Type B pancreatic cell (in vitro differentiated cells): ENCODE data around the gene NDUFA6. TPM values are rescaled to one million over a fixed set of nuclear protein-coding genes. Genes with fewer than 3 reads are reported as not detected.
"Not testable (repeated sequence)": the region's sequence is repeated elsewhere in the genome, so short reads cannot be mapped to it uniquely, and the experiment has no call there.

ENCODE experiments used
- DNase-seq: peaks from one replicate; pipeline ENCODE4 v3.0.0; 2021; ENCODE audit warnings: mixed read lengths; ENCODE audit not compliant: unreplicated experiment; ENCODE audit errors: extremely low spot score
- H3K27ac Mint-ChIP-seq: 2 replicates; pipeline ENCODE4 v1.8.0; 2021; ENCODE audit warnings: mild to moderate bottlenecking, mixed read lengths
- H3K27me3 Mint-ChIP-seq: 2 replicates; pipeline ENCODE4 v1.8.0; 2021; ENCODE audit warnings: mixed read lengths
- H3K36me3 Mint-ChIP-seq: 2 replicates; pipeline ENCODE4 v1.8.0; 2021; ENCODE audit warnings: mixed read lengths
- H3K4me1 Mint-ChIP-seq: one replicate; pipeline ENCODE4 v1.8.0; 2021; ENCODE audit warnings: mixed read lengths; ENCODE audit not compliant: unreplicated experiment
- H3K4me3 Mint-ChIP-seq: 2 replicates; pipeline ENCODE4 v1.8.0; 2021; ENCODE audit warnings: mild to moderate bottlenecking, mixed read lengths
- H3K9me3 Mint-ChIP-seq: 2 replicates; pipeline ENCODE4 v1.8.0; 2021; ENCODE audit warnings: mixed read lengths
- CTCF ChIP-seq: fragments of 200-600 bp; sonication (generic); conservative IDR thresholded peaks from 2 replicates; pipeline ENCODE4 v1.5.0; 2021; ENCODE audit warnings: antibody characterized with exemption, mild to moderate bottlenecking
- total RNA-seq: library from RNA; stranded (reverse); gene quantifications from 2 replicates; pipeline ENCODE4 v1.2.1, GENCODE V29; 2021; ENCODE audit warnings: low replicate concordance

The NDUFA6 gene
- total RNA-seq, 1 donor from 2014 or later, result 93.9 TPM

GRCh38 chr22:42127606-42128005, 37.0 kb upstream of the NDUFA6 start:
- H3K4me1 Mint-ChIP-seq, result no peaks in the 10 kb centered on the region
- no peak for TF ChIP-seq CTCF
- H3K27me3 Mint-ChIP-seq, result no peaks in the 10 kb centered on the region
- no peak overlapping the region for H3K27ac Mint-ChIP-seq
- H3K4me3 Mint-ChIP-seq, result no peak overlapping the region
- H3K36me3 Mint-ChIP-seq, result no peaks in the 10 kb centered on the region
- DNase-seq, result no peak
- H3K9me3 Mint-ChIP-seq, result no peaks in the 10 kb centered on the region

- H3K4me3 Mint-ChIP-seq, H3K27ac Mint-ChIP-seq, H3K36me3 Mint-ChIP-seq: not testable (repeated sequence)
These were observed 33.0 kb upstream of the NDUFA6 start for GRCh38 chr22:42123529-42123928.

GRCh38 chr22:42120231-42121021, 29.9 kb upstream of the NDUFA6 start:
- not testable (repeated sequence) for H3K36me3 Mint-ChIP-seq, H3K4me3 Mint-ChIP-seq, H3K4me1 Mint-ChIP-seq, H3K9me3 Mint-ChIP-seq, DNase-seq, H3K27me3 Mint-ChIP-seq, H3K27ac Mint-ChIP-seq

More at GRCh38 chr22:42123529-42123928, 33.0 kb upstream of the NDUFA6 start:
- DNase-seq, H3K4me1 Mint-ChIP-seq, H3K27me3 Mint-ChIP-seq, H3K9me3 Mint-ChIP-seq: not testable (repeated sequence)

GRCh38 chr22:42116848-42117424, 26.4 kb upstream of the NDUFA6 start:
- peaks cover 5% of the 10 kb centered on the region for H3K4me1 Mint-ChIP-seq
- no peak for DNase-seq
- TF ChIP-seq CTCF, result peak; percentile 30

GRCh38 chr22:42115420-42115830, 24.9 kb upstream of the NDUFA6 start:
- H3K36me3 Mint-ChIP-seq, result peaks cover 14% of the 10 kb centered on the region
- not testable (repeated sequence) for H3K27me3 Mint-ChIP-seq
- peak overlapping the region; percentile 63 for H3K27ac Mint-ChIP-seq

More at GRCh38 chr22:42116848-42117424, 26.4 kb upstream of the NDUFA6 start:
- Mint-ChIP-seq H3K4me3 (no peak overlapping the region), H3K9me3 (peaks cover 4% of the 10 kb centered on the region), H3K27me3 (no peaks in the 10 kb centered on the region), H3K27ac (no peak overlapping the region), H3K36me3 (peaks cover 13% of the 10 kb centered on the region)

GRCh38 chr22:42114721-42115120, 24.1 kb upstream of the NDUFA6 start:
- no peak overlapping the region for H3K27ac Mint-ChIP-seq
- no peak overlapping the region for H3K4me3 Mint-ChIP-seq
- H3K9me3 Mint-ChIP-seq, result peaks cover 4% of the 10 kb centered on the region
- DNase-seq, result no peak
- no peaks in the 10 kb centered on the region for H3K27me3 Mint-ChIP-seq
- TF ChIP-seq CTCF, result peak; percentile 59
- H3K36me3 Mint-ChIP-seq, result peaks cover 17% of the 10 kb centered on the region
- peaks cover 1% of the 10 kb centered on the region for H3K4me1 Mint-ChIP-seq

More at GRCh38 chr22:42115420-42115830, 24.9 kb upstream of the NDUFA6 start:
- H3K9me3 Mint-ChIP-seq, DNase-seq, H3K4me1 Mint-ChIP-seq, H3K4me3 Mint-ChIP-seq: not testable (repeated sequence)

GRCh38 chr22:42112793-42113192, 22.2 kb upstream of the NDUFA6 start:
- peak; percentile 32 for TF ChIP-seq CTCF
- H3K4me3 Mint-ChIP-seq, result not testable (repeated sequence)

More at GRCh38 chr22:42112793-42113192, 22.2 kb upstream of the NDUFA6 start:
- H3K4me1 Mint-ChIP-seq, H3K9me3 Mint-ChIP-seq, H3K27ac Mint-ChIP-seq, H3K27me3 Mint-ChIP-seq, DNase-seq: not testable (repeated sequence)
- peaks cover 24% of the 10 kb centered on the region for H3K36me3 Mint-ChIP-seq
